ENCODE measurements around the gene SMPD3. TPM values are rescaled to one million over a fixed set of nuclear protein-coding genes. Genes with fewer than 3 reads are reported as not detected.

Gene SMPD3
- total RNA-seq, 1 experiment from 2014 or later: 0.77 TPM

DNA sequence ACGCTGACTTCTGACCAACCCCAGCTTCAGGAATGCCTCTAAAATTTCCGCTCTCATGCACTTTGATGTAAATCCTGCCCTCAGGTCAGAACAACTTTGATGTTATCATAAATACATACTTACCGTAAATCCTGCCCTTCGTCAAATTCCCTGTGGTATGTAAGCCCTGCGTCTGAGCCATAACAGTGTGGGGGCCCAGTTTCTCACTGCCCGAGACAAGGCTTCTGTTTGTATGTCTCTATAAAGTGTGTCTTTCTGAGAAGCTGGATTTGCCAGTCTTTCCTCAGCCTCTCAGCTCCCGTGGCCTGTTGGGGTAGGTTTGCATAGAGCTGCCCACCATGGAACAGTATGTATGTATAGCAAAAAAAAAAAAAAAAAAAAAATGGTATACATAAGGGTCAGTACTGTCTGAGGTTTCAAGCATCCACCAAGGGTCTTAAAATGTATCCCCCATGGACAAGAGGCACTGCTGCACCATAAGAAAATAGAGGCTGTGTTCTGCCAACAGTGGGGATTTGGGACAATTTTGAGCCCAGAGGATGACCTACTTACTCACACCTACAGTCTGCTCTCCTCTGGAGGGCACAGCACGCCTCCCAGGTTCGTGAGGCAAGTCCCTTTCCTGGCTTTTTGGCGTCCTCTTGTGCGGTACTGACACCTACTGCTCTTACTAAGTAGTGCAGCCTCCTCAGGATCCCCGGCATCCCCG lies 120.0 kb downstream of the SMPD3 start:
- Histone ChIP-seq H3K27ac (ENCODE audit: low read length) (no peak overlapping the region), H3K36me3 (ENCODE audit: control insufficient read depth, insufficient read depth, low read length) (peaks cover 3% of the 10 kb centered on the region), H3K4me1 (ENCODE audit: control insufficient read depth, insufficient read depth, low read length) (peaks cover 13% of the 10 kb centered on the region), H3K27me3 (ENCODE audit: control insufficient read depth, insufficient read depth, low read length) (no peaks in the 10 kb centered on the region), H3K4me3 (ENCODE audit: low read depth in 2 of 2, low read length in 2 of 2) (no peak overlapping the region), H3K9me3 (ENCODE audit: control insufficient read depth, insufficient read depth, low read depth, low read length) (no peaks in the 10 kb centered on the region)
- peak; percentile 97 for ATAC-seq
- in situ Hi-C loops (cut with HindIII; ENCODE audit: low pct_unique_long_range_greater_than_20kb, low sequenced_read_pairs): no loop called here
- TSS peak; percentile 28 for BruUV-seq (replicated peaks)
- peak; percentile 56 for DNase-seq (ENCODE audit: low read depth, low spot score)
- ChIA-PET POLR2A (interaction anchor here (0.7 kb wide), 1 partner anchor 95 kb away, joined by 5 read pairs; no protein-coding TSS in a partner anchor), CTCF (interaction anchor here (0.6 to 1.1 kb wide), 2 partner anchors 65 to 67 kb away, joined by 3 to 5 read pairs; no protein-coding TSS in a partner anchor)
- TF ChIP-seq, protein P1, sequence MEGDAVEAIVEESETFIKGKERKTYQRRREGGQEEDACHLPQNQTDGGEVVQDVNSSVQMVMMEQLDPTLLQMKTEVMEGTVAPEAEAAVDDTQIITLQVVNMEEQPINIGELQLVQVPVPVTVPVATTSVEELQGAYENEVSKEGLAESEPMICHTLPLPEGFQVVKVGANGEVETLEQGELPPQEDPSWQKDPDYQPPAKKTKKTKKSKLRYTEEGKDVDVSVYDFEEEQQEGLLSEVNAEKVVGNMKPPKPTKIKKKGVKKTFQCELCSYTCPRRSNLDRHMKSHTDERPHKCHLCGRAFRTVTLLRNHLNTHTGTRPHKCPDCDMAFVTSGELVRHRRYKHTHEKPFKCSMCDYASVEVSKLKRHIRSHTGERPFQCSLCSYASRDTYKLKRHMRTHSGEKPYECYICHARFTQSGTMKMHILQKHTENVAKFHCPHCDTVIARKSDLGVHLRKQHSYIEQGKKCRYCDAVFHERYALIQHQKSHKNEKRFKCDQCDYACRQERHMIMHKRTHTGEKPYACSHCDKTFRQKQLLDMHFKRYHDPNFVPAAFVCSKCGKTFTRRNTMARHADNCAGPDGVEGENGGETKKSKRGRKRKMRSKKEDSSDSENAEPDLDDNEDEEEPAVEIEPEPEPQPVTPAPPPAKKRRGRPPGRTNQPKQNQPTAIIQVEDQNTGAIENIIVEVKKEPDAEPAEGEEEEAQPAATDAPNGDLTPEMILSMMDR (IDR thresholded peaks at IDR 0.05): peak; percentile 85
- no peak for TF ChIP-seq REST (IDR thresholded peaks at IDR 0.05; ENCODE audit: insufficient read depth in 1 of 2, low read depth in 2 of 2, low read length in 1 of 2)
- intact Hi-C loops (cut with micrococcal nuclease; ENCODE audit: unreplicated experiment): loop anchor here (5.0 kb wide), 2 partner anchors 66 to 86 kb away; partner anchors contain the start of gene SLC7A6

DNA sequence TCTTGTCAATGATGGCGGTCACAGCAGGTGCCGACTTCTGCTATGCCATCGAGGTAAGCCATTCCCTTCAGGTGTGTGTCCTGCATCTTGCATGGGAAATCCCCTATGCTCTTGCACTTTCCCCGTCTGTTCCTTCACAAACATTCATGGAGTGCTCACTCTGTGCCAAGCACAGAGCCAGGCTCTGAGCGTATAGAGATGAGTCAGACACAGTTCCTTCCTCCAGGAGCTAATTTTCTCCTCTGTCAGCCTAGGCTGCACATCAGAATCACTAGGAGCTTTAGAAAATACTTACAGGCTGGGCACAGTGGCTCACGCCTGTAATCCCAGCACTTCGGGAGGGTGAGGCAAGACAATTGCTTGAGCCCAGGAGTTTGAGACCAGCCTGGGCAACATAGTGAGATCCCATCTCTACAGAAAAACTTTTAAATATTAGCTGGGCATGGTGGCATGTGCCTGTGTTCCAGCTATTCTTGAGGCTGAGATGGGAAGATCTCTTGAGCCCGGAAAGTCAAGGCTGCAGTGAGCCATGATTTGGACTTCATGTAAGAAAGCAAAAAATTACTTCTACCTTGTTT lies 123.4 kb downstream of the SMPD3 start:
- no peak overlapping the region for H3K4me3 ChIP-seq (ENCODE audit: low read depth in 2 of 2, low read length in 2 of 2)
- intact Hi-C loops (cut with micrococcal nuclease; ENCODE audit: unreplicated experiment): loop anchor here (5.0 kb wide), 2 partner anchors 63 to 83 kb away; partner anchors contain the start of gene SLC7A6
- H3K27me3 ChIP-seq (ENCODE audit: control insufficient read depth, insufficient read depth, low read length): no peaks in the 10 kb centered on the region
- DNase-seq (ENCODE audit: low read depth, low spot score): no peak
- no peak overlapping the region for H3K27ac ChIP-seq (ENCODE audit: low read length)
- in situ Hi-C loops (cut with HindIII; ENCODE audit: low pct_unique_long_range_greater_than_20kb, low sequenced_read_pairs): no loop called here
- BruUV-seq (replicated peaks): no TSS peak
- peaks cover 13% of the 10 kb centered on the region for H3K4me1 ChIP-seq (ENCODE audit: control insufficient read depth, insufficient read depth, low read length)
- POLR2A ChIA-PET: no interaction called here
- no peak for ATAC-seq
- H3K9me3 ChIP-seq (ENCODE audit: control insufficient read depth, insufficient read depth, low read depth, low read length): no peaks in the 10 kb centered on the region
- CTCF ChIA-PET: no interaction called here
- TF ChIP-seq SIN3A (IDR thresholded peaks at IDR 0.05; ENCODE audit: borderline replicate concordance, insufficient read depth, low read depth, low read length) (no peak), TCF7L2 (IDR thresholded peaks at IDR 0.05; ENCODE audit: low read depth, low read length) (no peak), REST (IDR thresholded peaks at IDR 0.05; ENCODE audit: insufficient read depth in 1 of 2, low read depth in 2 of 2, low read length in 1 of 2) (no peak), POLR2AphosphoS5 (IDR thresholded peaks at IDR 0.05; ENCODE audit: low read depth, low read length) (no peak)
- TF ChIP-seq, protein P1 (IDR thresholded peaks at IDR 0.05): no peak
- peaks cover 5% of the 10 kb centered on the region; the same call in 1 of the 2 replicates for H3K36me3 ChIP-seq (ENCODE audit: control insufficient read depth, insufficient read depth, low read length)
